Gastrocnemius medialis (tissue), 4 donors: ENCODE results near the gene SAP30BP. TPM values are rescaled to one million over a fixed set of nuclear protein-coding genes. Genes with fewer than 3 reads are reported as not detected.

Experiments used
- ATAC-seq, 2 donors: fragments of 150-250 bp; one replicate each; pipeline ENCODE4 v1.9.1; 2016
- DNase-seq, 2 donors: peaks; one replicate each; pipeline ENCODE4 v3.0.0-alpha.2; 2019
- H3K27ac ChIP-seq, 4 donors: fragments of 200-600 bp; sonication (generic); 1 replicate in 1 of 4; 2 replicates in 3 of 4; pipeline ENCODE4 v1.5.1; 2016 to 2018; ENCODE audit warnings: mild to moderate bottlenecking in 2 of 4, moderate library complexity in 1 of 4
- H3K27me3 ChIP-seq, 3 donors: fragments of 200-600 bp; sonication (generic) in 2 of 3; 1 replicate in 1 of 3; 2 replicates in 2 of 3; pipeline versions ENCODE4 v1.5.1 to v1.6.0; 2016 to 2019; ENCODE audit warnings: mild to moderate bottlenecking in 1 of 3, moderate library complexity in 1 of 3
- H3K36me3 ChIP-seq, 2 donors: fragments of 200-600 bp; sonication (generic) in 1 of 2; one replicate each; pipeline ENCODE4 v1.5.1; 2017 to 2018
- H3K4me1 ChIP-seq, 2 donors: fragments of 200-600 bp; sonication (generic) in 1 of 2; one replicate each; pipeline ENCODE4 v1.5.1; 2016 to 2017; ENCODE audit warnings: mild to moderate bottlenecking in 2 of 2
- H3K4me3 ChIP-seq, 4 donors: fragments of 200-600 bp; sonication (generic) in 3 of 4; 1 replicate in 1 of 4; 2 replicates in 3 of 4; pipeline ENCODE4 v1.5.1; 2016 to 2019; ENCODE audit warnings: mild to moderate bottlenecking in 2 of 4
- H3K9me3 ChIP-seq, 3 donors: fragments of 200-600 bp; sonication (generic) in 2 of 3; 1 replicate in 1 of 3; 2 replicates in 2 of 3; pipeline ENCODE4 v1.5.1; 2016 to 2019
- POLR2A ChIP-seq, 2 donors: fragments of 450-650 bp; IDR thresholded peaks; one replicate each; pipeline ENCODE4 v1.6.1; 2017; ENCODE audit warnings: antibody characterized with exemption in 2 of 2, mild to moderate bottlenecking in 2 of 2, moderate library complexity in 2 of 2
- in situ Hi-C, 4 donors: fragments of 200-750 bp; cut with MboI; loops; one replicate each; pipeline versions ENCODE4 v1.15.0 to v1.8.0; 2017; ENCODE audit warnings: low sequenced_read_pairs in 4 of 4
- intact Hi-C: fragments of 100-400 bp; cut with DNase I; formaldehyde crosslinking; loops from one replicate; pipeline ENCODE4 v1.15.1; 2023; ENCODE audit warnings: low total_unique reads
- total RNA-seq, 4 donors: library from RNA; depleted of rRNA; stranded (reverse); fragments of >200 nt; gene quantifications; one replicate each; pipeline versions ENCODE4 v1.1.0 to v1.2.3, GENCODE V29; 2016
- TF ChIP-seq, protein P1 (sequence below), 5 experiments: fragments of 450-650 bp in 3 of 5; fragments of 200-600 bp in 2 of 5; sonication (generic) in 2 of 5; IDR thresholded peaks in 4 of 5; conservative IDR thresholded peaks in 1 of 5; 1 replicate in 4 of 5; 2 replicates in 1 of 5; pipeline ENCODE4 v1.5.1; 2016 to 2019; ENCODE audit warnings: antibody characterized with exemption in 5 of 5, mild to moderate bottlenecking in 3 of 5, moderate library complexity in 3 of 5

SAP30BP gene
- total RNA-seq, 4 donors from 2014 or later, result 42.0 to 64.0 (median 50.1) TPM

GRCh38 chr17:75647921-75648320 lies 19.2 kb upstream of the SAP30BP start:
- H3K4me3 ChIP-seq, result no peak overlapping the region
- DNase-seq (no peak), ATAC-seq (no peak)
- H3K27ac ChIP-seq, result no peak overlapping the region
- intact Hi-C loops, result no loop called here
- no peaks in the 10 kb centered on the region for H3K4me1 ChIP-seq
- TF ChIP-seq, protein P1, sequence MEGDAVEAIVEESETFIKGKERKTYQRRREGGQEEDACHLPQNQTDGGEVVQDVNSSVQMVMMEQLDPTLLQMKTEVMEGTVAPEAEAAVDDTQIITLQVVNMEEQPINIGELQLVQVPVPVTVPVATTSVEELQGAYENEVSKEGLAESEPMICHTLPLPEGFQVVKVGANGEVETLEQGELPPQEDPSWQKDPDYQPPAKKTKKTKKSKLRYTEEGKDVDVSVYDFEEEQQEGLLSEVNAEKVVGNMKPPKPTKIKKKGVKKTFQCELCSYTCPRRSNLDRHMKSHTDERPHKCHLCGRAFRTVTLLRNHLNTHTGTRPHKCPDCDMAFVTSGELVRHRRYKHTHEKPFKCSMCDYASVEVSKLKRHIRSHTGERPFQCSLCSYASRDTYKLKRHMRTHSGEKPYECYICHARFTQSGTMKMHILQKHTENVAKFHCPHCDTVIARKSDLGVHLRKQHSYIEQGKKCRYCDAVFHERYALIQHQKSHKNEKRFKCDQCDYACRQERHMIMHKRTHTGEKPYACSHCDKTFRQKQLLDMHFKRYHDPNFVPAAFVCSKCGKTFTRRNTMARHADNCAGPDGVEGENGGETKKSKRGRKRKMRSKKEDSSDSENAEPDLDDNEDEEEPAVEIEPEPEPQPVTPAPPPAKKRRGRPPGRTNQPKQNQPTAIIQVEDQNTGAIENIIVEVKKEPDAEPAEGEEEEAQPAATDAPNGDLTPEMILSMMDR (IDR thresholded peaks at IDR 0.05 in 4 of 5, conservative IDR thresholded peaks at IDR 0.05 in 1 of 5), result no peak
- TF ChIP-seq POLR2A (IDR thresholded peaks at IDR 0.05), result no peak
- in situ Hi-C loops, result no loop called here
- no peaks in the 10 kb centered on the region for H3K27me3 ChIP-seq
- no peaks in the 10 kb centered on the region for H3K9me3 ChIP-seq
- H3K36me3 ChIP-seq, result peaks cover 0 to 38% of the 10 kb centered on the region in 2 donors

DNA sequence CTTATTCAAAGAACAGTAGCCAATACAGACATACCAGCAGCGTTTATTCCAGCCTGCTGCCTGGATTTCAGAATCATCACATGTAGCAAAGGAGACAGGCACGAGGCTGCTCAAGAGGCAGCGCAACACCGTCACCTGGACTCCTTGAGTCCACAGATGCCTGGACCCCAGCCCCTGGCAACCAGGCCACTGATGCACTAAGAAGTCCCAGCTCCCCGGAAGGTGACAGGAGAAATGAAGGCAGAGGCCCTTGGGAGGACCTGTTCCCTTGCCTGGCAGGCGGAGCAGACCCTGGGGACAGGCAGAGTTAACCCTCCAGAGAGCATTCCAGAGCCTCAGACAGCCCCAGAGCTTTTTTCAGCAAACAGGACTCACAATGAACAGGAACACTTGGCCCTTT lies 17.5 kb upstream of the SAP30BP start:
- Histone ChIP-seq H3K36me3 (peaks cover 0 to 40% of the 10 kb centered on the region in 2 donors), H3K4me1 (no peaks in the 10 kb centered on the region), H3K4me3 (no peak overlapping the region), H3K27me3 (no peaks in the 10 kb centered on the region), H3K9me3 (no peaks in the 10 kb centered on the region), H3K27ac (no peak overlapping the region)
- TF ChIP-seq, protein P1 (IDR thresholded peaks at IDR 0.05 in 4 of 5, conservative IDR thresholded peaks at IDR 0.05 in 1 of 5), result no peak
- TF ChIP-seq POLR2A (IDR thresholded peaks at IDR 0.05), result no peak
- DNase-seq (no peak), ATAC-seq (no peak)
- in situ Hi-C loops, result no loop called here
- intact Hi-C loops, result no loop called here

- Histone ChIP-seq H3K4me3 (no peak overlapping the region), H3K36me3 (peaks cover 0 to 44% of the 10 kb centered on the region in 2 donors), H3K9me3 (no peaks in the 10 kb centered on the region), H3K27me3 (no peaks in the 10 kb centered on the region), H3K27ac (no peak overlapping the region), H3K4me1 (no peaks in the 10 kb centered on the region)
- intact Hi-C loops (no loop called here), in situ Hi-C loops (no loop called here)
- TF ChIP-seq, protein P1 (IDR thresholded peaks at IDR 0.05 in 4 of 5, conservative IDR thresholded peaks at IDR 0.05 in 1 of 5), result no peak
- TF ChIP-seq POLR2A (IDR thresholded peaks at IDR 0.05), result no peak
- ATAC-seq (no peak), DNase-seq (no peak)
Measured at GRCh38 chr17:75650874-75651273, 16.3 kb upstream of the SAP30BP start.

GRCh38 chr17:75652341-75652740 lies 14.8 kb upstream of the SAP30BP start:
- DNase-seq, result no peak
- peaks cover 0 to 56% of the 10 kb centered on the region in 2 donors for H3K36me3 ChIP-seq
- no peak for ATAC-seq
- in situ Hi-C loops (no loop called here), intact Hi-C loops (no loop called here)
- no peaks in the 10 kb centered on the region for H3K4me1 ChIP-seq
- H3K4me3 ChIP-seq, result no peak overlapping the region
- H3K27me3 ChIP-seq, result no peaks in the 10 kb centered on the region
- H3K27ac ChIP-seq, result no peak overlapping the region
- H3K9me3 ChIP-seq, result no peaks in the 10 kb centered on the region
- TF ChIP-seq, protein P1 (IDR thresholded peaks at IDR 0.05 in 4 of 5, conservative IDR thresholded peaks at IDR 0.05 in 1 of 5), result no peak
- TF ChIP-seq POLR2A (IDR thresholded peaks at IDR 0.05), result no peak

GRCh38 chr17:75652934-75653549 lies 14.1 kb upstream of the SAP30BP start:
- ATAC-seq, result no peak
- DNase-seq, result no peak
- no peak overlapping the region for H3K27ac ChIP-seq
- intact Hi-C loops (no loop called here), in situ Hi-C loops (no loop called here)
- TF ChIP-seq, protein P1 (IDR thresholded peaks at IDR 0.05 in 4 of 5, conservative IDR thresholded peaks at IDR 0.05 in 1 of 5), result peak; percentile 15 to 62 (median 33)
- no peak for TF ChIP-seq POLR2A (IDR thresholded peaks at IDR 0.05)
- no peaks in the 10 kb centered on the region for H3K4me1 ChIP-seq
- no peaks in the 10 kb centered on the region for H3K27me3 ChIP-seq
- no peak overlapping the region for H3K4me3 ChIP-seq
- no peaks in the 10 kb centered on the region for H3K9me3 ChIP-seq
- H3K36me3 ChIP-seq, result peaks cover 0 to 63% of the 10 kb centered on the region in 2 donors
